SK-N-SH (cell line): ENCODE data around the gene YBX2. TPM values are rescaled to one million over a fixed set of nuclear protein-coding genes. Genes with fewer than 3 reads are reported as not detected.

Source experiments
- CTCF ChIA-PET: fragments of 300-600, 350-600 bp; formaldehyde crosslinking; extraction: SDS; loops from one replicate; lab custom pipeline; 2021; lab: Yijun Ruan, JAX
- POLR2A ChIA-PET: fragments of 350-600 bp; sonication (Branson Sonifier 250); formaldehyde crosslinking; extraction: SDS; loops from one replicate; lab custom pipeline; 2020; ENCODE audit warnings: antibody characterized with exemption, inconsistent platforms; lab: Yijun Ruan, JAX
- DNase-seq: peaks from one replicate; pipeline ENCODE4 v3.0.0; 2012
- H2AFZ ChIP-seq: fragments of 200-600 bp; sonication (generic); 2 replicates; pipeline ENCODE4 v1.8.1; 2016; ENCODE audit warnings: antibody characterized with exemption, mild to moderate bottlenecking, low read depth
- H3F3A ChIP-seq: fragments of 200-600 bp; sonication (generic); replicated peaks from 2 replicates; pipeline ENCODE3; 2016; ENCODE audit warnings: antibody characterized with exemption, mild to moderate bottlenecking; ENCODE audit not compliant: insufficient read depth
- H3K27ac ChIP-seq, 2 experiments: fragments of 200-500 bp in 1 of 2; fragments of 200-600 bp in 1 of 2; sonication (Bioruptor generic) in 1 of 2; sonication (generic), shearing (Covaris generic) in 1 of 2; 2 replicates each; pipeline versions ENCODE4 v1.5.1 to v1.6.1; 2014 to 2016; ENCODE audit warnings: low read depth in 2 of 2, inconsistent platforms in 1 of 2, low read length in 1 of 2, mild to moderate bottlenecking in 1 of 2, mixed read lengths in 1 of 2
- H3K27me3 ChIP-seq: fragments of 200-600 bp; sonication (generic), shearing (Covaris generic); 2 replicates; pipeline ENCODE4 v1.6.1; 2016; ENCODE audit warnings: mixed run types; ENCODE audit not compliant: insufficient read depth
- H3K36me3 ChIP-seq, 2 experiments: fragments of 200-500 bp in 1 of 2; fragments of 200-600 bp in 1 of 2; sonication (Bioruptor generic) in 1 of 2; sonication (generic) in 1 of 2; replicated peaks in 1 of 2; 2 replicates each; pipeline versions ENCODE3 to v1.5.1; 2014 to 2016; ENCODE audit warnings: low read length in 1 of 2, mild to moderate bottlenecking in 1 of 2; ENCODE audit not compliant: insufficient read depth in 2 of 2, control insufficient read depth in 1 of 2
- H3K4me1 ChIP-seq, 2 experiments: fragments of 200-500 bp in 1 of 2; fragments of 200-600 bp in 1 of 2; sonication (Bioruptor generic) in 1 of 2; sonication (generic), shearing (Covaris generic) in 1 of 2; 2 replicates each; pipeline versions ENCODE4 v1.5.1 to v1.6.1; 2014 to 2016; ENCODE audit warnings: low read depth in 1 of 2, low read length in 1 of 2, mixed run types in 1 of 2; ENCODE audit not compliant: insufficient read depth in 2 of 2, control insufficient read depth in 1 of 2
- H3K4me2 ChIP-seq: fragments of 200-600 bp; sonication (generic), shearing (Covaris generic); 2 replicates; pipeline ENCODE4 v1.6.1; 2017; ENCODE audit warnings: mixed run types
- H3K4me3 ChIP-seq, 2 experiments: fragments of 200-500 bp in 1 of 2; fragments of 200-600 bp in 1 of 2; sonication (Bioruptor generic) in 1 of 2; sonication (generic), shearing (Covaris generic) in 1 of 2; 2 replicates each; pipeline versions ENCODE4 v1.5.1 to v1.8.1; 2014 to 2016; ENCODE audit warnings: low read depth in 2 of 2, inconsistent platforms in 1 of 2, low read length in 1 of 2, mild to moderate bottlenecking in 1 of 2, mixed read lengths in 1 of 2, moderate library complexity in 1 of 2
- H3K79me2 ChIP-seq: fragments of 200-600 bp; sonication (generic); 2 replicates; pipeline ENCODE4 v1.8.1; 2017; ENCODE audit warnings: mild to moderate bottlenecking; ENCODE audit not compliant: insufficient read depth
- H3K9ac ChIP-seq: fragments of 200-600 bp; sonication (generic); 2 replicates; pipeline ENCODE4 v1.6.1; 2017; ENCODE audit warnings: mixed run types
- H3K9me2 ChIP-seq: fragments of 200-600 bp; sonication (generic); 2 replicates; pipeline ENCODE4 v1.6.1; 2017; ENCODE audit warnings: mixed run types
- H3K9me3 ChIP-seq: fragments of 200-600 bp; sonication (generic); 2 replicates; pipeline ENCODE4 v1.6.1; 2017; ENCODE audit warnings: mixed run types, mild to moderate bottlenecking, moderate library complexity
- H4K20me1 ChIP-seq: fragments of 200-600 bp; sonication (generic); 2 replicates; pipeline ENCODE4 v1.6.1; 2017; ENCODE audit warnings: mild to moderate bottlenecking, mixed run types; ENCODE audit not compliant: insufficient read depth
- EP300 ChIP-seq, 2 experiments: IDR thresholded peaks; 2 replicates each; pipeline versions ENCODE4 v1.4.0 to v1.6.1; 2012; ENCODE audit warnings: borderline replicate concordance in 1 of 2, low read depth in 1 of 2, low read length in 1 of 2
- IRF3 ChIP-seq: fragments of 150-350 bp; IDR thresholded peaks from 2 replicates; pipeline ENCODE4 v1.6.1; 2016; ENCODE audit warnings: mild to moderate bottlenecking, low read depth, low read length
- JUND ChIP-seq: IDR thresholded peaks from 2 replicates; pipeline ENCODE4 v1.4.0; 2012
- MAX ChIP-seq: IDR thresholded peaks from 2 replicates; pipeline ENCODE4 v1.4.0; 2012; ENCODE audit warnings: low read depth
- NFIC ChIP-seq: IDR thresholded peaks from 2 replicates; pipeline ENCODE4 v1.4.0; 2012; ENCODE audit warnings: borderline replicate concordance
- PBX3 ChIP-seq: IDR thresholded peaks from 2 replicates; pipeline ENCODE4; 2012
- RCOR1 ChIP-seq: fragments of 150-350 bp; IDR thresholded peaks from 2 replicates; pipeline ENCODE4 v1.6.1; 2017; ENCODE audit warnings: antibody characterized with exemption, low read length
- RFX5 ChIP-seq: IDR thresholded peaks from 2 replicates; pipeline ENCODE4 v1.6.1; 2012; ENCODE audit warnings: mild to moderate bottlenecking, improper control_type of control experiment, low read length
- RXRA ChIP-seq: IDR thresholded peaks from 2 replicates; pipeline ENCODE4 v1.4.0; 2012; ENCODE audit warnings: low read depth, mild to moderate bottlenecking, borderline replicate concordance
- TCF12 ChIP-seq: IDR thresholded peaks from 2 replicates; pipeline ENCODE4 v1.4.0; 2012
- TEAD4 ChIP-seq: IDR thresholded peaks from 2 replicates; pipeline ENCODE4 v1.4.0; 2012; ENCODE audit warnings: mild to moderate bottlenecking, borderline replicate concordance; ENCODE audit not compliant: insufficient read depth
- USF1 ChIP-seq: IDR thresholded peaks from 2 replicates; pipeline ENCODE4 v1.4.0; 2012; ENCODE audit warnings: low read depth, borderline replicate concordance
- USF2 ChIP-seq: fragments of 150-350 bp; IDR thresholded peaks from 2 replicates; pipeline ENCODE4 v1.6.1; 2017; ENCODE audit warnings: antibody characterized with exemption, low read length, low read depth, borderline replicate concordance
- YY1 ChIP-seq: IDR thresholded peaks from 2 replicates; pipeline ENCODE4 v1.4.0; 2012; ENCODE audit warnings: low read depth, mild to moderate bottlenecking
- WGBS: methylation state at CpG from one replicate; pipeline ENCODE4 v1.1.6; 2017; ENCODE audit warnings: low lambda C conversion rate; 5-methylcytosine and 5-hydroxymethylcytosine counted together
- polyA plus RNA-seq, 3 experiments: library from polyadenylated mRNA; depleted of rRNA; stranded (reverse); fragments of >200 nt; gene quantifications; 2 replicates each; pipeline ENCODE4 v1.2.3, GENCODE V29; 2012
- TF ChIP-seq, protein P1 (sequence below): IDR thresholded peaks from 2 replicates; pipeline ENCODE4 v1.6.1; 2012; ENCODE audit warnings: mild to moderate bottlenecking, low read depth, low read length, moderate library complexity
- TF ChIP-seq, protein P2 (sequence below): fragments of 200-600 bp; sonication (generic); IDR thresholded peaks from 2 replicates; pipeline ENCODE4 v1.6.1; 2017; ENCODE audit warnings: antibody characterized with exemption, mild to moderate bottlenecking, moderate library complexity

The YBX2 gene
- polyA plus RNA-seq (2012; rRNA removed) = 0.36 and 0.54 TPM in 2 replicates
- 0.31 and 0.41 TPM in 2 replicates for polyA plus RNA-seq (2012; cell fraction: cytosol; rRNA removed)
- polyA plus RNA-seq (2012; cell fraction: nucleus; rRNA removed) = 1.9 and 2.0 TPM in 2 replicates

DNA sequence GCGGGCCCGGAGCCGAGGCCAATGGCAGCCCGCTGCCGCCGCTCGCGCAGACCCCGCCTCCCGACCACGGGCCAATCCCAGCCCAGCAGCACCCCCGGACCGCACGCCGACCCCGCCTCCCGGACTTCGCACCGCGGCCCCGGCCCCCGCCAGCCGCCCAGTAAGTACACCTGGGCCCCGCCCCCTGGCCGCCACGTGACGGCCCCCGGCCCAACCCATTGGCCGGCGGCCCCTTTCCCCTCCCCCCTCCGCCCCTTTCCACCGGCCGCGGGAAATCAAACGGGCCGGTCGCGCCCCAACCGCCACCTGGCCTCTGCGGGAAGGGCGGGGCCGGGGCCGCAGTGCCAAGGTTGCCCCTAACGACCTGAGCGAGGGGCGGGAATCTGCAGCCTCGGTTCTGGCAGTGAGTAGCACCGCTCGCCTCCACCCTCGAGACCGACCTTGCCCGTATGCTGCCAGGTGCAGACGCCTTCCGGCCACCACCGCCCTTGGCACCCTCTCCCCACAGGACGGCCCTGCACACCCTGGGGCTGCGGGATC is at the start of gene YBX2:
Gene YBX2, minus strand, starts transcription at position 26 of the 540 bp plus-strand sequence. CDS start 139 bp downstream, outside the sequence.
- ChIA-PET CTCF (no interaction called here), POLR2A (no interaction called here)
- Histone ChIP-seq H3K79me2 (no peaks in the 10 kb centered on the region), H3K27ac (no peak within 1 kb of the TSS), H3K36me3 (no peaks in the 10 kb centered on the region), H3K4me1 (peaks cover 3 to 8% of the 10 kb centered on the region in 2 experiments; a peak in 1 of 4 replicates), H4K20me1 (no peaks in the 10 kb centered on the region), H3K9me3 (no peaks in the 10 kb centered on the region), H3K27me3 (peaks cover 24% of the 10 kb centered on the region; the same call in 1 of the 2 replicates), H3K4me2 (peak within 1 kb of the TSS; percentile 75), H3K9me2 (no peaks in the 10 kb centered on the region), H2AFZ (0 out of 2 replicates have a peak within 1 kb of the TSS, but pooled peaks have one; percentile 22), H3K9ac (no peak within 1 kb of the TSS), H3F3A (peaks cover 15% of the 10 kb centered on the region), H3K4me3 (peak within 1 kb of the TSS; percentile 26 to 33)
- 8% methylated on average over 10 of the region's 57 CpGs for WGBS
- DNase-seq = peak; percentile 97
- TF ChIP-seq PBX3 = no peak
- TF ChIP-seq USF1 = peak; percentile 87
- TF ChIP-seq MAX = peak; percentile 15; the same call in 1 of the 2 replicates

DNA sequence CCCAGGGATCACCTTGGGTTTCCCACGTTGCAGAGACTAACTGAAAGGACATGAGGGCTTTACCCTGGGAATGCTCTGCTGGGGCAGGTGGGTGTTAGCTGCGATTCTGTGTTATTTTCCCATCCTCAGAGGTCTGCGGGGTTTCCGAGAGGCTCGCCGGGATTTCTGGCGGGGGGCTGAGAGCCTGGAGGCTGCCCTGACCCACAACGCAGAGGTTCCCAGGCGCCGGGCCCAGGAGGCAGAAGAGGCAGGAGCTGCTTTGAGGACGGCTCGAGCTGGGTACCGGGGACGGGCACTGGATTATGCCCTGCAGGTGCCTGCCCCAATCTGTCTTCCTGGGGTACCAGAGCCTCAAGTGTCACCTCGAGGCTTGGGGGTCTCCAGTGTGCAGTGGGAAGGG is 48.8 kb upstream of the YBX2 start:
- Histone ChIP-seq H3K9me3 (no peaks in the 10 kb centered on the region), H3K9me2 (no peaks in the 10 kb centered on the region), H3F3A (peaks cover 3% of the 10 kb centered on the region), H4K20me1 (no peaks in the 10 kb centered on the region), H3K27ac (no peak overlapping the region), H3K4me3 (no peak overlapping the region), H3K4me1 (peaks cover 0 to 5% of the 10 kb centered on the region in 2 experiments; a peak in 1 of 4 replicates), H2AFZ (no peak overlapping the region), H3K9ac (no peak overlapping the region), H3K27me3 (peaks cover 19% of the 10 kb centered on the region), H3K36me3 (no peaks in the 10 kb centered on the region), H3K79me2 (no peaks in the 10 kb centered on the region), H3K4me2 (no peak overlapping the region)
- WGBS = 30% methylated on average over 11 of the region's 15 CpGs
- POLR2A ChIA-PET = interaction anchor here (0.7 kb wide), 1 partner anchor 136 kb away, joined by 3 read pairs; the partner anchor contains the start of gene ZBTB4
- CTCF ChIA-PET = interaction anchor here (3.3 to 5.6 kb wide), 4 partner anchors 7 to 47 kb away, joined by 18 to 55 read pairs (median 39); partner anchors contain the start of genes ACAP1 and TMEM95
- no peak for DNase-seq
- TF ChIP-seq RXRA = no peak
- TF ChIP-seq EP300 (IDR thresholded peaks at IDR 0.05; ENCODE audit: borderline replicate concordance in 1 of 2, low read depth in 1 of 2, low read length in 1 of 2) = no peak
- no peak for TF ChIP-seq IRF3
- no peak for TF ChIP-seq RCOR1
- no peak for TF ChIP-seq RFX5
- TF ChIP-seq, protein P1, sequence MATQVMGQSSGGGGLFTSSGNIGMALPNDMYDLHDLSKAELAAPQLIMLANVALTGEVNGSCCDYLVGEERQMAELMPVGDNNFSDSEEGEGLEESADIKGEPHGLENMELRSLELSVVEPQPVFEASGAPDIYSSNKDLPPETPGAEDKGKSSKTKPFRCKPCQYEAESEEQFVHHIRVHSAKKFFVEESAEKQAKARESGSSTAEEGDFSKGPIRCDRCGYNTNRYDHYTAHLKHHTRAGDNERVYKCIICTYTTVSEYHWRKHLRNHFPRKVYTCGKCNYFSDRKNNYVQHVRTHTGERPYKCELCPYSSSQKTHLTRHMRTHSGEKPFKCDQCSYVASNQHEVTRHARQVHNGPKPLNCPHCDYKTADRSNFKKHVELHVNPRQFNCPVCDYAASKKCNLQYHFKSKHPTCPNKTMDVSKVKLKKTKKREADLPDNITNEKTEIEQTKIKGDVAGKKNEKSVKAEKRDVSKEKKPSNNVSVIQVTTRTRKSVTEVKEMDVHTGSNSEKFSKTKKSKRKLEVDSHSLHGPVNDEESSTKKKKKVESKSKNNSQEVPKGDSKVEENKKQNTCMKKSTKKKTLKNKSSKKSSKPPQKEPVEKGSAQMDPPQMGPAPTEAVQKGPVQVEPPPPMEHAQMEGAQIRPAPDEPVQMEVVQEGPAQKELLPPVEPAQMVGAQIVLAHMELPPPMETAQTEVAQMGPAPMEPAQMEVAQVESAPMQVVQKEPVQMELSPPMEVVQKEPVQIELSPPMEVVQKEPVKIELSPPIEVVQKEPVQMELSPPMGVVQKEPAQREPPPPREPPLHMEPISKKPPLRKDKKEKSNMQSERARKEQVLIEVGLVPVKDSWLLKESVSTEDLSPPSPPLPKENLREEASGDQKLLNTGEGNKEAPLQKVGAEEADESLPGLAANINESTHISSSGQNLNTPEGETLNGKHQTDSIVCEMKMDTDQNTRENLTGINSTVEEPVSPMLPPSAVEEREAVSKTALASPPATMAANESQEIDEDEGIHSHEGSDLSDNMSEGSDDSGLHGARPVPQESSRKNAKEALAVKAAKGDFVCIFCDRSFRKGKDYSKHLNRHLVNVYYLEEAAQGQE = no peak
- no peak for TF ChIP-seq TEAD4
- TF ChIP-seq YY1 = no peak
- no peak for TF ChIP-seq TCF12
- TF ChIP-seq USF2 = no peak
- no peak for TF ChIP-seq JUND
- no peak for TF ChIP-seq NFIC
- TF ChIP-seq, protein P2, sequence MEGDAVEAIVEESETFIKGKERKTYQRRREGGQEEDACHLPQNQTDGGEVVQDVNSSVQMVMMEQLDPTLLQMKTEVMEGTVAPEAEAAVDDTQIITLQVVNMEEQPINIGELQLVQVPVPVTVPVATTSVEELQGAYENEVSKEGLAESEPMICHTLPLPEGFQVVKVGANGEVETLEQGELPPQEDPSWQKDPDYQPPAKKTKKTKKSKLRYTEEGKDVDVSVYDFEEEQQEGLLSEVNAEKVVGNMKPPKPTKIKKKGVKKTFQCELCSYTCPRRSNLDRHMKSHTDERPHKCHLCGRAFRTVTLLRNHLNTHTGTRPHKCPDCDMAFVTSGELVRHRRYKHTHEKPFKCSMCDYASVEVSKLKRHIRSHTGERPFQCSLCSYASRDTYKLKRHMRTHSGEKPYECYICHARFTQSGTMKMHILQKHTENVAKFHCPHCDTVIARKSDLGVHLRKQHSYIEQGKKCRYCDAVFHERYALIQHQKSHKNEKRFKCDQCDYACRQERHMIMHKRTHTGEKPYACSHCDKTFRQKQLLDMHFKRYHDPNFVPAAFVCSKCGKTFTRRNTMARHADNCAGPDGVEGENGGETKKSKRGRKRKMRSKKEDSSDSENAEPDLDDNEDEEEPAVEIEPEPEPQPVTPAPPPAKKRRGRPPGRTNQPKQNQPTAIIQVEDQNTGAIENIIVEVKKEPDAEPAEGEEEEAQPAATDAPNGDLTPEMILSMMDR = no peak
